ENCODE results near the gene ACVR1.
"Not testable (repeated sequence)": the region's sequence is repeated elsewhere in the genome, so short reads cannot be mapped to it uniquely, and the experiment has no call there.

Gene ACVR1

DNA sequence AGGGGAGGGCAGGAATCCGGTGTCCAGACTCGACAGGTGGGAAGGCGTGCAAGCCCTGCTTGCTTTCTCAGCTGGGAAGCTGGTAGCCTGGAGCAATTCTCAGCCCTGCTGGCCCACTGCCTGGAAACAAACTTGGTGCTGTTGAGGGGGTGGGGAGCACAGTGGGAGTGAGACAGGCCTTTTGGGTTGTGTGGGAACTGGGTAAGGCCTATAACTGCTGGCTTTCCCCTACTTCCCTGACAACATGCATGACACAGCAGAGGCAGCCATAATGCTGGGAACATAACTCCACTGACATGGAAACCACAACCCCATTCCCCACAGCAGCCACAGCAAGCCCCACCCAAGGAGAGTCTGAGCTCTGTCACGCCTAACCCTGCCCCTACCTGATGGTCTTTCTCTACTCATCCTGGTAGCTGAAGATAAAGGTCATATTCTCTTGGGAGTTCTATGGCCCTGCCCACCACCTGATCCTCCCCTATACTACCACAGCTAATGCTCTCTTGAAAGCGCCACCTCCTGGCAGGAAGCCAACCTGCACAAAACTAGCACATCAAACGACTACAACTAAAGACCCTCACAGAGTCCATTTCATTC is 124.6 kb downstream of the ACVR1 start:
- DNase-seq (ENCODE audit: low spot score), result peak; percentile 4

DNA sequence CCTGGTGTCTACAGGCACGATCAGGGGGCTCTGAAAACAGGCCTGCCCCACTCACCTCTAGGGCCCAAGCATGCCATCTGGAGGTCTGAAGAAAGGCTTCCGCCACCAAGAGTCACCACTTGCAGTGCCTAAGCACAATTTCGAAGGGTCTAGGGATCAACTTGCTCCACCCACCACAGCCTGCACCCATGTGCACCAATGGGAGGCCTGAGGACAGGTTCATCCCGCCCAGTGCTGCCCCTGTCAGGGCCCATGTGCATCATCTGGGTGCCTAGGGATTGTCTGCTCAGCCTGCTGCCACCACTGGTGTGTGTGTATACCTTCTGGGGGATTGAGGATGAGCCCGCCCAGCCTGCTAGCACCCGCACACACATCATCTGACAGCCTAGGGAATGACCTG is 126.4 kb downstream of the ACVR1 start:
- DNase-seq (ENCODE audit: low spot score), result no peak

DNA sequence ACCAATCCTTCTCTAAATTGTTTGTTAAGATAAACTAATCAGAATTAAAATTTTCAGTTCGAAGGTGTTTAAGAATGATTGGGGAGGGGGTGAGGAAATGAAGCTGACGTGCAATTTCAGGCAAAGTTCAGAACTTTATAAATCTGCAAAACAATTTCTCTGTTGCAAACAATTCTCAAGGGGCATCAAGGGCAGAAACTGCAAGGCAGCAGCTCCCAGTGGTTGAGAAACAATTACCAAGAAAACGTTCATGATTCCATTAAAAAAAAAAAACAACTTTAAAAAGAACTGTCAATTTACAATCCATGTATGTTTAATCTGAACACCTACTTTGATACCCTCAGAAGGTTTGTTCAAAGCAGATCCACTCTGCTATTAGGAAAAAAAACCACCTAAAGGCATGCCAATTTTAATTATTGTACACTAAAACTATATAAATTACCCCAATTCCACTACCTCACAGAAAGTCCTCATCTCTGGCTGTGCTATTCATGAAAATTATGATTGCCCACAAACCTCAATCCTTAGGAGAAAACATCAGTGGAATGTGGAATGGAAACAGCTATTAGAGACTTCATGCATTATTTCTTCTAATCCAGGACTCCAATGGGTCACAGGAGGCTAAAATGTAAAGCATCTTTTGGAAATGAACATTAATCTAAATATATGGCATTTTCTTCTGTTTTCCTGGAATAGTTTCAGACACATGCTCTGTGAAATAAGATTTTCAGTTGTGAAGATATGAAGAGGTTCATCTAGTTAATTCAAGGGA is 127.6 kb downstream of the ACVR1 start:
- no peak for DNase-seq (ENCODE audit: low spot score)

DNA sequence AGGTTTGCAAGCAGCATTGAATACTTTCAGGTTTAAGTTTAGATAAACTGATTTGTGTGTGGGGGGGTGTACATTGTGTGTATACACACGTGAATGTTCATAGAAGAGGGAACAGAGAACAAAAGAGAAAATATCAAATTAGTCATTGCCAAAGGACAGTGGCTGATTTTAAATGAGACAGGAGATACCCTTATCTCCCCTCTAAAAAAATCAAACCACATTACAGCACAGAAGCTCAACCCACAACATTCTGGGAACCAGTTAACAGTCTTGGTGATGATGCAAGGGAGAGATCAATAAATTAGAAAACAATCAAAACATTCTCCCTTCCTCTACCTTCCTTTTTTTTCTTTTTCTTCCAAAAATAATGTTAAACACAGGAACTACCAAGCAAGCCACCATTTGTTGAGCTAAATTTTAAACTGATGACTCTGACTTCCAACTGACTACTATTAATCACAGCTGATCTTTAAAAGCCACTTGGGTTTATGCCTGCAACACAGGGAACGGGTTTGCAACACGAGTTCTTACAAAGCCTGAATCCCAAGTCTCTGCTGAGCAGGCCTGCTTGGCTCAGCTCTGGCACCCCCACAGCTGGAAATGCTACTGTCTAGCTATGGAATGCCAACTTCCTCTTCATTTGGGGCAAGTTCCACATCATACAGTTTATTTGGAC is 128.3 kb downstream of the ACVR1 start:
- DNase-seq (ENCODE audit: low spot score), result no peak

DNA sequence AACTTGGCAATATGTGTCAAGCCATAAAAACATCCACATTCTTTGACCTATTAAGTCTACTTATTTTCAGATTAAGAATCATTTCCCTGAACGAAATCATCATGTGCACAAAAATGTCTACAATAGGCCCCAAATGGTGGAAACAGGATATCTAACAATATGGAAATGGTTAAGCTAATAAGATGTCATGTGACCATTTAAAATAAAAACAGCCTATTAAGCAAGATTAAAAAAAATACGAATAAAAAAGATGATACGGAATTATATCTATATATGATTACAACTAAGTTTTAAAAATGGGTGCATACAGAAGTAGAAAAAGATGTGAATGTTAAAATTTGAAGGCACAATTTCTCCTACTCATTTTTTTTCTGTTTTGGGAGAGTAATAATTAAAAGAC is 128.8 kb downstream of the ACVR1 start:
- DNase-seq (ENCODE audit: low spot score), result no peak

DNA sequence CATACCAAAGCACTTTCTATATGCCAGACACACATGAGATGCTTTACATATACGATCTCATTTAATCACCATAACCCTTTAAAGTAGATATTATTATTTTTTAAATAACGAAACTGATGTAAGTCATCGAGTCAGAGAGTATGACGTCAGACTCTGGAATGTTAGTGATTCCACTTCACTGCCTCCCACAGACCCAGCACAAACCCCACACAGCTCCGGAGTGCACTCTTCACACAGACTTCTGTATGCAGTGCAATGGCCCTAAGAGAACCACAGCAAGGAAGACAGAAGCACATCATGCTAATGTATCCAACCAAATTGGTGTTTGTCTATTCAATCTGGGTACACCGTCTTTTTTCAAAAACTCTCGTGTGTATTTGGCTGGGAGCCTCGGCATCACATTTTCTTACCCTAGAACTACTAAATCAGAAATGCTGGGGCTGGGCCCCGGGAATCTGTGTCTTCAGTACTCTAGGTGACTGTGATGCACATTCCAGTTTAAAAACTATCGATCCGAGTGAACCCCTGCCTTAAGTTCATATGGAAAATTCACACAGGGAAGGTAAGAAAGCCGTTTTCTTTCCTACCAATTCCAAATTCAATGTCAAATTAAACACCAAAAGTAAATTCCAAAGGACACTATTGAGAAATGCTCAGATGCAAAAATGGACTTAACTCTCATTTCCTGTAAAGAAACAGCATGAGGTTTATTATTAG is 129.7 kb downstream of the ACVR1 start:
- DNase-seq (ENCODE audit: low spot score), result no peak

DNA sequence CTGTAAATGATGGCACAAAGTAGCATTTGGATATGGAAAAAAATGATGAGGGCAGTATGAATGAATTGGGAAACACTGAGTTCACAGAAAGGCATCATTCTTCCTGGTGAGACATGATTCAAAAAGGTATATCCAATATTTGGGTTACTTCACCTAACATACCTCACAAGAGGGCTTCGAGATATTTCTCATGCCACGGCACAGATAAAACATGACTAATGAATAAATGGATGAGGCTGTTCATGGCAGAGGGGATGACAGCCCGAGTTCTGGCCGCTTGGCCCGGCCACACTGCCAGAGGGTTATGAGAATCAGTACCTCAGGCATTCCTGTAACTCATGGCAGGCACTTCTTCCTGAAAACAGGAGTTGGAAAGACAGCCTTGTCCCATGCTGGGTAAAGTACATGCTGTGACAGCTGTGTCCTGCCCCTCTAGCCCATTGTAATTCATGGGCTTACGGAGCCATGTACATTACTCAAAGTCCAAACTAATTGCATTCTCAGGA is 131.5 kb downstream of the ACVR1 start:
- DNase-seq (ENCODE audit: low spot score), result no peak

DNA sequence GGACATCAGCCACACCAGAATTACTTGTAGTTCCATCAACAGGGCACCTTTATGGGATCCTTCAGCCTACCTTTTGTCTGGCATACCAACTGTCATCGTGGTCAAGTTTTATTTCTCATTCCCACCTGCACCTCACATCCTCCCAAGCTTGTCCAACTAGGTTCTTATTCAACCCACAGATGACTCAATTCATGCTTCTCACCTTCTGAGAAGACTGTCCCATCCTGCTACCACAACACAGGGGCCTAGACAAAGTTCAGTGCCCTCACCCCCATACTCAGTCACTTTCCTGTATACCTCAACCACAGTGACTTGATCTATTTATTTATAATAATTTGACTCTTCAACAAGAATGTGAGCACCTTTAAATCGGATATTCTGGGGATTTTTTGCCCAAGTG is 133.1 kb downstream of the ACVR1 start:
- no peak for DNase-seq (ENCODE audit: low spot score)

DNA sequence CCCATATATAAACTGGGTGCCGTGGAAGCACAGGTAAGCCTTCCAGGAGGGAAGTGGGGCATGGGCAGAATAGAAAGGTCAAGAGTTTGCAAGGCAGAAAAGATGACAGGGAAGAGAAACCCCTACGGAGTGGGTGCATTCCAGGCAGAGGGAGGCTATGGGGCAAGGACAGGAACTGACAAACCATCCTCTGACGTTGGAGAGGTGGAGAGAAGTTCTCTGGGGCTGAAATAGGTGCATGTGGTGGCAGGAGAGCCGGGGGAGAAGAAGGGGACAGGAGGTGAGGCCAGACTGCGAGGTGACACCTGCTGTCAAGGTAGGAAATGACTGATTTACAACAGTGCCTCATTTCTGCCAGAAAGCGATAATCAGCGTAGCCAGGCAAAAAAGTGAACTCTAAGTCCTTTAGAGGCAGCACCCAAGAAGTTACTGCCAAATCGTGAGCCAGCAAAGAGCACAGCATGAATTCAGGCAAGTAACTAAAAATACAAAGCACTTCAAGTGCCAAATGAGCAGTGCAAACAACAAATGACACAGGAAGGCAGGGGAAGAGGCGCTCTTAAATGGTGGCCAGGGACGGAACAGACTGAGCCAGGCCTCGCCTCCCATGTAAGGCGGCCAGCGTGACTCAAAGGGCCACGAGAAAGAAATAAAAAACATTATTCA is 134.2 kb downstream of the ACVR1 start:
- DNase-seq (ENCODE audit: low spot score), result no peak

DNA sequence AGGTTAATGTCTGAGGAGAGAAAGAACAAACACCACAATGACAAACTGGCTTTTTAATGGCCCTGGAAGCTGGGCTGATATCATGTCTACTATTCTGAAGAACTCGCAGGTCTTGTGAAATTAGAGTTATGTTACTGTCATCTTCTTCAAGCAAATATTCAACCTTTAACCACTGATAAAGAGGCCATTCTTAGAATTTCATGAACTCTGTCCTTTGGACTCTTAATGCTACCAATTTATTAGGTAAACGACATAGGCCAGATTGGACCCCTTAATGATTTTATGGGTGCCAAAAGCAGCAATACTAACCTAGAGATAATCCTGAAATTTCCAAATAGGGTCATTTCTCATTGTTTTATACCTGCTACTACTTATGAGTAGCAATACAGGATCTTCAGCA is 138.5 kb downstream of the ACVR1 start:
- no peak for DNase-seq (ENCODE audit: low spot score)

DNA sequence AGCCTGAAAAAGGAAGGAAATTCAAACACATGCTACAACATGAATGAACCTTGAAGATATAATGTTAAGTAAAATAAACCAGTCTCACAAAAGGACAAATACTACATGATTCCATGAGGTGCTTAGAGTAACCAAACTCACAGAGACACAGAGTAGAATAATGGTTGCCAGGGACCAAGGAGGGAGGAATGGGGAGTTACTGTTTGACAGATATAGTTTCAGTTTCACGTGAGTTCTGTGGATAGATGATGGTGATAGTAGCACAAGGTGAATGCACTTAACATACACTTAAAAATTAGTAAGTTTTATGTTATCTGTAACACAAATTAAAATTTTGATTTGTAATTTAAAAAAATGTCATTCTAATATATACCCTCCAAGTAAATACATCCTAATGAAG is 140.6 kb downstream of the ACVR1 start:
- no peak for DNase-seq (ENCODE audit: low spot score)

DNA sequence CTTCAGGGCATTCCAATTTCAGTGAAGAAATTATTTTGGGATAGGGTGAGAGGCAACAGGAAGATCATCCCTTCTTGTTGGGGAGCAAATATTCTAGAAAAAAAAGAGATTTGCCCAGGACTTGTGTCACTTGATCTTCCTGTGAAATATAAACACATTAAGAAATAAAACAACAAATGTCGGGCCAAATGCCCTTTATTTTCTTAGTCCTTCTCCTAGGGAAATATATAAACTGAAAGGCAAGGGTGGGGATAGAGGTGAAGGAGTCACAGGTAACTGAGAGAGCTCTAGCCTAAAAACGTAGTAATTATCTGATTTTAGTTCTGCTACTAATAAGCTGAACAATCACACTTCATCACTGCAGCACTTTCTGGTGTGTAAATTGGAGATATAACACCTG is 142.9 kb downstream of the ACVR1 start:
- no peak for DNase-seq (ENCODE audit: low spot score)

DNA sequence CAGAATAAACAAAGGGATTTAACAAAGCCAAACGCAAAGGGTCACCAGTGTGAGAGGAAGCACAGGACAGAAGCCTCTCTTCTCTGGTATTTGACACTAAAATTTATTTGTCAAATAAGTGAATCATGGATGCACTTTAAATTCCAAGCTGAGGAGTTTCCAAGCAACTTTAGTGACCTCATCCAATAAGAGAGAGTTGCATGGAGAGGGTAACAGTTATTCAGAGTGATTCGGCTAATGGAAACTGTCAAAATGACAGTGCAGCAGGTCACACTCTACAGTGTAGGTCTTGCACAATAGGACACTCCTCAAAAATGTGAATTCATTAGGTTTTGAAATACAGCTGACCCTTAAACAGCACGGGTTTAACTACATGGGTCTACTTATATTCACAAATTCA is 143.5 kb downstream of the ACVR1 start:
- no peak for DNase-seq (ENCODE audit: low spot score)

DNA sequence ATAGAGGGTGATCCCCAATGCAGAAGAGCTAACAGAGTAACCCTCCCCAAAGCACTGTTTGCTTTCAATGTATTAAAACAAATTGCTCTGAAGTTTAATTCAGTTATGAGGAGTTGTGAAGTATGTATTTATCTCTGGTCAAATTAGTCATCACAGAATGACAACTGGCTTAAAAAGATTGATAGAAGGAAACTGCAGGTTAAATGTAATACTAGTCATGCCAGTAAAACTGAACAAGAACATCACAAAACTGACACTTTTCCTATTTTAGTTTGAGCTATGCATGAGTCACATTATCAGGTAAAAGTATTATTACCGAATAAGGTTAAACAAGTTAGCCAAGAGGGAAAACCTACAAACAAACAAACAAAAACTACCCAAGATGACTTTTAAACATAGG is 148.4 kb downstream of the ACVR1 start:
- DNase-seq (ENCODE audit: low spot score), result no peak

DNA sequence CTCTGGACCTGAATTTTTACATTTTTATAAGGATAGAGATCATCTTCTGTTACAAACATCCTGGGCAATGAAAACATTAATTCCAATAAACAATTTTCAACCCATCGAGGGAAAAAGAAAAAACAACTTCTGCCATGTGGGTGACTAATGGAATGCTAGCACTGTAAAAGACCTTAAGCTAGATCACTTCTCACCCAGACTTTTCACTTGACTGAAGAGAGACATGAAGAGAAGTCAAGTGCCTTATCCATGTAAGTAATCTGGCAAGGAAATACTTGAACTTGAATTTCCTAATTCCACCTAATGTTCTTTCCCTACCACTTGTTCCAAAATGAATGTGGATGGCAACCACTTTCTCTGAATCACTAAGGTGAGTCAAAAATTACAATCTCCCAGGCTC is 149.2 kb downstream of the ACVR1 start:
- DNase-seq (ENCODE audit: low spot score), result no peak

DNA sequence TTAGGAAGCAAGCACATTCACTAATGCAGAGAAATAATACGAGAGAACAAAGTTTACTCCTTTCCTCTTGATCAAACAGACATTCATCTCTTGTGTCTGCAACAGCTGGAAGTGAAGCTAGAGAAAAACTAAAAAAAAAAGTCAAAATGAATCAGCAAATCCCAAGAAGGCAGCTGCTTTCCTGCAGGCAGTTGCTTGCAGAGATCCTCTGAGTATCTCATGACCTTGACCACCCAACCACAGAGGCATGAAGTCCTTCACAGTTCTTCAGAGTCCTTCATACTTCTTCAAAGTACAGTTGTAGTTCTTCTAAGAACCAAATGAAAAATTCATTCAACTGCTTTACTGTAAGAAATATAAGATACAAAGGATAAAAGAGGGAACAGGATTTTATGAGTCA is 150.3 kb downstream of the ACVR1 start:
- no peak for DNase-seq (ENCODE audit: low spot score)

DNA sequence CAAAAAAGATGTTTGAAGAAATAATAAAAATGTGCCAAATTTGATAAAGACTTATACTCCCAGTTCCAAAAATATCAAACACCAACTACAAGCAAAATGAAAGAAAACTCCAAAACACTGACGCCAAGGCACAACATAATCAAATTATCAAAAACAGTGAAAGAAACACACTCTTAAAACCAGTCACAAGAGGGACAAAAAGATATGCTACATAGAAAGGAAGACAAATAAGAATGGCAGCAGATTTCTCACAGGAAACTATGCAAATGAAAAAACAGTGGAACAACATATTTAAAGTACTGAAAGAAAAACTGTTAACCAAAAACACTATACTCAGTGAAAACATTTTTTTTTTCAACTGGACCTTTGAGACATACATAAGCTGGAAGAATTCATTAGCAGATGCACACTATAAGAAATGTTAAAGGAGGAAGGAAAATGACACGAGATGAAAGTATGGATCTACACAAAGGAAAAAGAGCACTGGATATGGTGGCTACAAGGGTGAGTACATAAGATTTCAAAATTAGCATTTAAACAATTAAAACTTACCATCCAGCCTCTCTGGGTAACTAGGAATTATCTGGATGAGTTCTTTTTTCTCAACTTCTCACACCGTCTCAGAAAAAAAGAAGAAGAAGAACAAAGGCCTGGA is 153.4 kb downstream of the ACVR1 start:
- no peak for DNase-seq (ENCODE audit: low spot score)

DNA sequence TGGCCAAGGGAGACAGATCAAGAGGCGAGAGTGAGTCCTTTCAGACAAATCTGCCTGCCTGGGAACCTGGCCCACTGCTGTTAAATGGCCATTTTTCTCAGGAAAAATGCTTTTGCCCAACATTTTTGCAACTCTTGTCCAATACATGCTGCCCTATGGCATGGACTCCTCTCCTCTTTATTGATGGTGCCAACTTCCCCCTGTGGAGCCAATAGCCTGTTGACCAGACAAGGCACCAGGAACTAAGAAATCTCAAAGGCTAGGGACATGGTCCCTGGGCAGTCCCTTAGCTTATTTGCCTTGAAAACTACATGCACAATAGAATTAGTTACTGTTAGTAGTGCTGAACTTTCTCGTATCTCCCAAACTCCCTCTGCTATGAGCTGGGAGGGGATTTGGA is 155.6 kb downstream of the ACVR1 start:
- DNase-seq (ENCODE audit: low spot score), result no peak

DNA sequence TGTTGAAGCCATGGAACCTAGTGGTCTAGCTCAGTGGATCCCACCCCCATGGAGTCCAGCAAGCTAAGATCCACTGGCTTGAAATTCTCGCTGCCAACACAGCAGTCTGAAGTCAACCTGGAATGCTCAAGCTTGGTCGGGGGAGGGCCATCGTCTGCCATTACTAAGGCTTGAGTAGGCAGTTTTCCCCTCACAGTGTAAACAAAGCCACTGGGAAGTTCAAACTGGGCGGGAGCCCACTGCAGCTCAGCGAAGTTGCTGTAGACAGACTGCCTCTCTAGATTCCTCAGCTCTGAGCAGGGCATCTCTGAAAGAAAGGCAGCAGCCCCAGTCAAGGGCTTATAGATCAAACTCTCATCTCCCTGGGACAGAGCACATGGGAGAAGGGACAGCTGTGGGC is 171.5 kb downstream of the ACVR1 start:
- not testable (repeated sequence) for DNase-seq (ENCODE audit: low spot score)

DNA sequence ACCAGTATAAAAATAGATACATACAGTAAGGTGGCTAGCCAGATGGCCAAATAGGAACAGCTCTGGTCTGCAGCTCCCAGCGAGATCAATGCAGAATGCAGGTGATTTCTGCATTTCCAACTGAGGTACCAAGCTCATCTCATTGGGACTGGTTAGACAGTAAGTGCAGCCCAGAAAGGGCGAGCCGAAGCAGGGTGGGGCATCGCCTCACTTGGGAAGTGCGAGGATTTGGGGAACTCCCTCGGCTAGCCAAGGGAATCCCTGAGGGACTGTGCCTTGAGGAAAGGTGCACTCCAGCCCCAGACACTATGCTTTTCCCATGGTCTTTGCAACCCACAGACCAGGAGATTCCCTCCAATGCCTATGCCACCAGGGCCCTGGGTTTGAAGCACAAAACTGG is 172.0 kb downstream of the ACVR1 start:
- DNase-seq (ENCODE audit: low spot score), result not testable (repeated sequence)

DNA sequence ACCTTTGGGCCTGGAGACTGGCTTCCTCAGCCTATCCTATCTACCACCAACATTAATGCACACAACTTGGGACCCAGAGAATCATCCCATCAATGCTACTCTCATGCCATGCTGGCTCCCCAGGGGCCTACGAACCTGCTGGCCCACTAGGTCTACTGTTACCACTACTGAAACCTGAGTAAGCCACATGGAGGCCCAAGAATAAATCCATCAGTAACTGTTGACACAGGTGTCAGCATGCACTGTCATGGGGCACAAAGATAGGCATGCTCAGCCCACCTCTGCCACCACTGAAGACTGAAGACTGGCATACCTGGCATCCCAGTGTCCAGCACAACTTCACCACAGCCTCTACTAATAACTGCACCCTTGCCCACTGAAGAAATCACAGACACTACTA is 176.3 kb downstream of the ACVR1 start:
- DNase-seq (ENCODE audit: low spot score), result no peak

DNA sequence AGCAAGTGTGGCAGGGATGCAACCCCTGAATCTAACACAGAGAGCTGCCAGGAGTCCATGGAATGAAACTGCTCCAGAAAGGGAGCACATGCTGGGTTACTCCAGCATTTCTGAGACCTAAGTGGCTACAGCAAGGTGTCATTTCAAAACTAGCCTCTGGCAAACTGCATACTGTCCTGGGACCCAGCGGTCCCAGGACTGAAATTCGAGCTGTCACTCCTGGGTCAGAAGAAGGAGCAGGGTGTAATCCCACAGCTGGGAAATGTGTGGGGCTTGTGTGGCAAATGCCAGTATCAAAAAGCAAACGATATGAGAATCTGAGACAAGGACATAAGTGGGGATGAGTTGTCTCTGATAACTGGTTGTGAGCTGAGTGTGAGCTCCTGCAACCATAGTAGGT is 177.1 kb downstream of the ACVR1 start:
- DNase-seq (ENCODE audit: low spot score), result no peak

Measured in CD4-positive, alpha-beta T cell treated with Interleukin-15 for 4 hours (primary cell).